ENCODE data around the gene TMEM272.

DNA sequence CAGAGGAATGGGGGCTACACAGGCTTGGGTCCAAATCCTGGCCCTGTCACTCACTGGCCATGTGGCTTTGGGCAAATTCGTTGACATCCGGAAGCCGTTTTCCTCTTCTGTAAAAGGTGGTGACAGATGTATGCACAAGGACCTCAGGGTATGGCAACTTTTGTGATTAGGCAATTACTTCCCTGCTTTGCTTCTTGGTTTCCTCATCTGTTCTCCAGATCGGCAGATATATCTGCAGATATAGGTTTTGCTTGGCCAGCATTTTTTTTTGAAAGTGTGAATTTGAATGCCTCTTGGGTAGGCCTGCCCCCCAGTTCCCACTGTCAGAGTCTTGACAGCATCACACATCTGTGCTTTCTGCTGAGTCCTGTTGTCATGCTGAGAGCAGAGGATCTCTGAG is 17.7 kb downstream of the TMEM272 start:
- TF ChIP-seq IRF3 (IDR thresholded peaks at IDR 0.05; ENCODE audit: low read depth, low read length) (no peak), USF1 (IDR thresholded peaks at IDR 0.05; ENCODE audit: borderline replicate concordance, low read depth) (no peak), SIN3A (IDR thresholded peaks at IDR 0.05; ENCODE audit: borderline replicate concordance, low read depth, low read length) (no peak), USF2 (IDR thresholded peaks at IDR 0.05; ENCODE audit: borderline replicate concordance, low read depth, low read length) (no peak), PBX3 (IDR thresholded peaks at IDR 0.05) (no peak), RXRA (IDR thresholded peaks at IDR 0.05; ENCODE audit: borderline replicate concordance, low read depth) (no peak), GATA2 (CRISPR knock-in tag; IDR thresholded peaks at IDR 0.05) (no peak), TAF1 (IDR thresholded peaks at IDR 0.05; ENCODE audit: borderline replicate concordance, low read depth, low read length) (no peak), RFX5 (IDR thresholded peaks at IDR 0.05; ENCODE audit: low read length) (no peak), JUND (IDR thresholded peaks at IDR 0.05) (no peak), EP300 (IDR thresholded peaks at IDR 0.05; ENCODE audit: borderline replicate concordance in 1 of 2, low read depth in 1 of 2, low read length in 1 of 2) (0 out of 4 replicates have a peak, but pooled peaks of 1 of the 2 experiments have one; percentile 9), SMC3 (IDR thresholded peaks at IDR 0.05; ENCODE audit: low read depth, low read length) (no peak)
- TF ChIP-seq, protein P1, sequence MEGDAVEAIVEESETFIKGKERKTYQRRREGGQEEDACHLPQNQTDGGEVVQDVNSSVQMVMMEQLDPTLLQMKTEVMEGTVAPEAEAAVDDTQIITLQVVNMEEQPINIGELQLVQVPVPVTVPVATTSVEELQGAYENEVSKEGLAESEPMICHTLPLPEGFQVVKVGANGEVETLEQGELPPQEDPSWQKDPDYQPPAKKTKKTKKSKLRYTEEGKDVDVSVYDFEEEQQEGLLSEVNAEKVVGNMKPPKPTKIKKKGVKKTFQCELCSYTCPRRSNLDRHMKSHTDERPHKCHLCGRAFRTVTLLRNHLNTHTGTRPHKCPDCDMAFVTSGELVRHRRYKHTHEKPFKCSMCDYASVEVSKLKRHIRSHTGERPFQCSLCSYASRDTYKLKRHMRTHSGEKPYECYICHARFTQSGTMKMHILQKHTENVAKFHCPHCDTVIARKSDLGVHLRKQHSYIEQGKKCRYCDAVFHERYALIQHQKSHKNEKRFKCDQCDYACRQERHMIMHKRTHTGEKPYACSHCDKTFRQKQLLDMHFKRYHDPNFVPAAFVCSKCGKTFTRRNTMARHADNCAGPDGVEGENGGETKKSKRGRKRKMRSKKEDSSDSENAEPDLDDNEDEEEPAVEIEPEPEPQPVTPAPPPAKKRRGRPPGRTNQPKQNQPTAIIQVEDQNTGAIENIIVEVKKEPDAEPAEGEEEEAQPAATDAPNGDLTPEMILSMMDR (IDR thresholded peaks at IDR 0.05) = no peak
- TF ChIP-seq, protein P2, sequence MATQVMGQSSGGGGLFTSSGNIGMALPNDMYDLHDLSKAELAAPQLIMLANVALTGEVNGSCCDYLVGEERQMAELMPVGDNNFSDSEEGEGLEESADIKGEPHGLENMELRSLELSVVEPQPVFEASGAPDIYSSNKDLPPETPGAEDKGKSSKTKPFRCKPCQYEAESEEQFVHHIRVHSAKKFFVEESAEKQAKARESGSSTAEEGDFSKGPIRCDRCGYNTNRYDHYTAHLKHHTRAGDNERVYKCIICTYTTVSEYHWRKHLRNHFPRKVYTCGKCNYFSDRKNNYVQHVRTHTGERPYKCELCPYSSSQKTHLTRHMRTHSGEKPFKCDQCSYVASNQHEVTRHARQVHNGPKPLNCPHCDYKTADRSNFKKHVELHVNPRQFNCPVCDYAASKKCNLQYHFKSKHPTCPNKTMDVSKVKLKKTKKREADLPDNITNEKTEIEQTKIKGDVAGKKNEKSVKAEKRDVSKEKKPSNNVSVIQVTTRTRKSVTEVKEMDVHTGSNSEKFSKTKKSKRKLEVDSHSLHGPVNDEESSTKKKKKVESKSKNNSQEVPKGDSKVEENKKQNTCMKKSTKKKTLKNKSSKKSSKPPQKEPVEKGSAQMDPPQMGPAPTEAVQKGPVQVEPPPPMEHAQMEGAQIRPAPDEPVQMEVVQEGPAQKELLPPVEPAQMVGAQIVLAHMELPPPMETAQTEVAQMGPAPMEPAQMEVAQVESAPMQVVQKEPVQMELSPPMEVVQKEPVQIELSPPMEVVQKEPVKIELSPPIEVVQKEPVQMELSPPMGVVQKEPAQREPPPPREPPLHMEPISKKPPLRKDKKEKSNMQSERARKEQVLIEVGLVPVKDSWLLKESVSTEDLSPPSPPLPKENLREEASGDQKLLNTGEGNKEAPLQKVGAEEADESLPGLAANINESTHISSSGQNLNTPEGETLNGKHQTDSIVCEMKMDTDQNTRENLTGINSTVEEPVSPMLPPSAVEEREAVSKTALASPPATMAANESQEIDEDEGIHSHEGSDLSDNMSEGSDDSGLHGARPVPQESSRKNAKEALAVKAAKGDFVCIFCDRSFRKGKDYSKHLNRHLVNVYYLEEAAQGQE (IDR thresholded peaks at IDR 0.05; ENCODE audit: low read depth, low read length) = no peak

Data from SK-N-SH (cell line).